Kidney (tissue), 14 donors: ENCODE results near the gene SH2B2. TPM values are rescaled to one million over a fixed set of nuclear protein-coding genes. Genes with fewer than 3 reads are reported as not detected.

ENCODE experiments used
- DNase-seq, 5 donors: peaks; one replicate each; pipeline ENCODE4 v3.0.0-alpha.2; 2013 to 2020
- FAIRE-seq: peaks from 2 replicates; lab custom pipeline; 2012; peaks lifted over from hg19 to GRCh38; lab: Jason Lieb, UNC
- H3K27ac ChIP-seq, 2 donors: one replicate each; pipeline ENCODE4 v1.7.0; 2013; ENCODE audit warnings: low read depth in 2 of 2, low read length in 2 of 2, inconsistent platforms in 1 of 2
- H3K27me3 ChIP-seq: one replicate; pipeline ENCODE4 v1.7.1; 2013; ENCODE audit warnings: low read length, inconsistent platforms; ENCODE audit not compliant: control insufficient read depth, insufficient read depth
- H3K36me3 ChIP-seq, 3 donors: one replicate each; pipeline versions ENCODE4 v1.7.0 to v1.7.1; 2013; ENCODE audit warnings: low read length in 3 of 3, control low read depth in 1 of 3, inconsistent platforms in 1 of 3; ENCODE audit not compliant: insufficient read depth in 3 of 3, control insufficient read depth in 2 of 3
- H3K4me1 ChIP-seq, 3 donors: one replicate each; pipeline versions ENCODE4 v1.7.0 to v1.7.1; 2013; ENCODE audit warnings: low read length in 3 of 3, inconsistent platforms in 1 of 3, low read depth in 1 of 3; ENCODE audit not compliant: control insufficient read depth in 2 of 3, insufficient read depth in 2 of 3
- H3K4me3 ChIP-seq, 3 donors: one replicate each; pipeline versions ENCODE4 v1.7.0 to v1.8.1; 2013; ENCODE audit warnings: low read length in 3 of 3, control low read depth in 1 of 3, inconsistent platforms in 1 of 3
- H3K9ac ChIP-seq, 3 donors: one replicate each; pipeline versions ENCODE4 v1.7.0 to v1.7.1; 2013; ENCODE audit warnings: low read length in 3 of 3, control low read depth in 1 of 3, inconsistent platforms in 1 of 3
- H3K9me3 ChIP-seq, 3 donors: one replicate each; pipeline versions ENCODE4 v1.7.0 to v1.7.1; 2013; ENCODE audit warnings: low read length in 3 of 3, control low read depth in 1 of 3, inconsistent platforms in 1 of 3; ENCODE audit not compliant: control insufficient read depth in 2 of 3, insufficient read depth in 1 of 3
- intact Hi-C: fragments of 100-400 bp; cut with DNase I; formaldehyde crosslinking; loops from one replicate; pipeline ENCODE4 v1.11.1; 2022
- polyA plus RNA-seq: library from polyadenylated mRNA; stranded (reverse); fragments of 350-450 nt; fragmentation: Illumina TruSeq; extraction: RNeasy Lipid Tissue Mini Kit (QIAGEN cat#74804); gene quantifications from one replicate; pipeline ENCODE4 v1.2.3, GENCODE V29; 2014; ENCODE audit warnings: low read depth, low replicate concordance; ENCODE audit not compliant: insufficient read depth
- total RNA-seq: library from RNA; stranded (reverse); fragmentation: NEBNext Ultra II Directional; extraction: Animal tissue kit (Norgen Biotek cat#: 25700); gene quantifications from one replicate; pipeline ENCODE4 v1.2.1, GENCODE V29; 2021
- TF ChIP-seq, protein P1 (sequence below): IDR thresholded peaks from 3 replicates; pipeline ENCODE4 v1.5.1; 2012; ENCODE audit warnings: mild to moderate bottlenecking, moderate library complexity, borderline replicate concordance; ENCODE audit not compliant: insufficient read depth; ENCODE audit errors: extremely low read depth
- donor health status: control.
- donor health status: control.
- donor health status: control.
- donor health status: control.
- donor health status: control.
- donor health status: DM: yes; HTN: yes; CAD: no.
- donor health status: Normal renal cell carcinoma (clear cell type).

SH2B2 gene
- total and polyA plus RNA-seq, 2 donors from 2014 or later = 4.5 to 11.0 TPM

DNA sequence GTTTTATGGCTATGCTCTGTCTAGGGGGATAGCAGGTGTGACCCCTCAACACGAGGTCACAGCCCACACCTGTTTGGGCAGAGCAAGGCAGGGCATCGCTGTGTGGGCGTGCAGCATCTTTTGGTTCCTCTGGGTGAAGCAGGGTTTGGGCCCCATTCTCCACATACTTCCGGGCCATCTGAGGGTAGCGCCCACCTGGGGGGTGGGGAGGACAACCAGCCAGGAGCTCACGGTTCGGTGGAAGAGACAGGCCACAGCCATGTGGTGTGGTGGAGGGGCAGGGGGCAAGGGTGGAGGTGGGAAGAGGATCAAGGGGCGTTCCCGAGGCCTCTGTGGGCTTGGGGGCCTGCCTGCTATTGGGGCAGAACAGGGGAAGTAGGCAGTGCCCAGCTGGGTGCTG is 2.4 kb downstream of the SH2B2 start:
- FAIRE-seq (no peak), DNase-seq (peak in 1 of 5 donors; percentile 55)
- TF ChIP-seq, protein P1, sequence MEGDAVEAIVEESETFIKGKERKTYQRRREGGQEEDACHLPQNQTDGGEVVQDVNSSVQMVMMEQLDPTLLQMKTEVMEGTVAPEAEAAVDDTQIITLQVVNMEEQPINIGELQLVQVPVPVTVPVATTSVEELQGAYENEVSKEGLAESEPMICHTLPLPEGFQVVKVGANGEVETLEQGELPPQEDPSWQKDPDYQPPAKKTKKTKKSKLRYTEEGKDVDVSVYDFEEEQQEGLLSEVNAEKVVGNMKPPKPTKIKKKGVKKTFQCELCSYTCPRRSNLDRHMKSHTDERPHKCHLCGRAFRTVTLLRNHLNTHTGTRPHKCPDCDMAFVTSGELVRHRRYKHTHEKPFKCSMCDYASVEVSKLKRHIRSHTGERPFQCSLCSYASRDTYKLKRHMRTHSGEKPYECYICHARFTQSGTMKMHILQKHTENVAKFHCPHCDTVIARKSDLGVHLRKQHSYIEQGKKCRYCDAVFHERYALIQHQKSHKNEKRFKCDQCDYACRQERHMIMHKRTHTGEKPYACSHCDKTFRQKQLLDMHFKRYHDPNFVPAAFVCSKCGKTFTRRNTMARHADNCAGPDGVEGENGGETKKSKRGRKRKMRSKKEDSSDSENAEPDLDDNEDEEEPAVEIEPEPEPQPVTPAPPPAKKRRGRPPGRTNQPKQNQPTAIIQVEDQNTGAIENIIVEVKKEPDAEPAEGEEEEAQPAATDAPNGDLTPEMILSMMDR = no peak
- Histone ChIP-seq H3K4me1 (peaks cover 0 to 8% (median 0%) of the 10 kb centered on the region in 3 donors), H3K27ac (no peak overlapping the region), H3K9ac (no peak overlapping the region), H3K27me3 (no peaks in the 10 kb centered on the region), H3K4me3 (no peak overlapping the region), H3K36me3 (no peaks in the 10 kb centered on the region), H3K9me3 (no peaks in the 10 kb centered on the region)
- intact Hi-C loops = no loop called here

DNA sequence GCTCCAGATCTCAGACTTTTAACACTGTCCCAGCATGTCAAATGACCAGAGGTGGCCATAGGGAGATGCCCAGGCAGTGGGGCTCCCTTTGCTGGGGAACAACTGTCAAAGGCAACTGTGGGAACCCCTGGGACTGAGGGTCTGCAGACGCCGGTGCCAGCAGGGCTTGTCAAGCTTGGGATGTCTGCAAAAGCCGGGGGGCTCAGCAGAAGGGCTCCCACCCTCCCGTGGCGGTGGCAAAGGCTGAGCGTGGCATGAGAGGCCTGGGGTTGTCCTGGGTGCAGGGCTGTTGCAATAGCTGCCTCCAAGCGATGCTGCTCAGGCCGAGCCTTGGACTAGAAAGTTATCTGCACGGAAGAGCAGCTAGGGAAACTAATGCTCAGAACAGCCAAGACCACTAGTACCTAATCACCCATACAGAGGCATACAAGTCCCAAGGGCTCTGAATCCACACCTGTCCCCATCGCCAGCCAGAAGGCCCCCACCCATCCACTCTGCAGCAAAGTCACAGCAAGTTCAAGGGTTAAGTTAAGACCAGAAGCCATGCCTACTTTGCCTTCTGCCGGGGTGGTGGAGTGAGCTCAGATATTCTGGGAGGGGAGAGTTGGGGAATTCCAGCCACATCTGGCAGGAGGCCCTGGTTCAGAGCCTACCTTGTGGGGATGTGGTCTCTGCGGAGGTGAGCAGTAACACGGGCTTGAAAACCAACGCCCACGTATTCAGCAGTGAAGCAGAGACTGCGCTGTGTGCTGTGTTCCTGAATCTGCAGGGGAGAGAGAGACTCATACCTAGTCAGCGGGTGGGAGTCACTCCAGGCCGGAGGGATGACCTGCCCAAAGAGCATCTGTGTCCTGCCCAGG is 4.6 kb downstream of the SH2B2 start:
- no peaks in the 10 kb centered on the region for H3K9me3 ChIP-seq
- FAIRE-seq = no peak
- H3K4me3 ChIP-seq = no peak overlapping the region

DNA sequence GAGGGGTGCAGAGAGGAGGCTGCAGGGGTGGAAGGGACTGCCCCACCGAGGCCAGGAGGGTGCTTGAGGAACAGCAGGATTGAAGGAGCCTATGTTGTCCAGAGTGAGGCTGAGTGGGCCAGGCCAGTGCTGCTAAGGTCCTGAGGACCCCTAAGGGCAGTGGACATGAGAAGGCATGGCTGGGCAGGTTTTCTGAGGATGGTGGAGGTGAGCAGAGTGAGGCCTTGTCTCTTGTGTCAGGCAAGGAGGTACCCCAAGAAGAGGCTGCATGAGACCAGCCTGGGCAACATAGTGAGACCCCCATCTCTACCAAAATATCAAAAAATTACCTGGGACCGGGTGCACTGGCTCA is 5.2 kb downstream of the SH2B2 start:
- Histone ChIP-seq H3K27ac (no peak overlapping the region), H3K4me1 (peaks cover 0 to 8% (median 0%) of the 10 kb centered on the region in 3 donors), H3K27me3 (no peaks in the 10 kb centered on the region), H3K36me3 (no peaks in the 10 kb centered on the region), H3K9me3 (no peaks in the 10 kb centered on the region), H3K9ac (no peak overlapping the region), H3K4me3 (no peak overlapping the region)
- intact Hi-C loops = no loop called here
- TF ChIP-seq, protein P1 = no peak
- peak in 1 of 5 donors; percentile 30 for DNase-seq
- FAIRE-seq = no peak

More for the DNA sequence above, 4.6 kb downstream of the SH2B2 start:
- TF ChIP-seq, protein P1 = no peak
- Histone ChIP-seq H3K4me1 (peaks cover 0 to 8% (median 0%) of the 10 kb centered on the region in 3 donors), H3K27ac (no peak overlapping the region), H3K27me3 (no peaks in the 10 kb centered on the region), H3K36me3 (no peaks in the 10 kb centered on the region), H3K9ac (no peak overlapping the region)
- intact Hi-C loops = no loop called here
- DNase-seq = peak in 1 of 5 donors; percentile 26
